ENCODE measurements around the gene TROAP.
"Not testable (repeated sequence)": the region's sequence is repeated elsewhere in the genome, so short reads cannot be mapped to it uniquely, and the experiment has no call there.

- TF ChIP-seq, protein P1, sequence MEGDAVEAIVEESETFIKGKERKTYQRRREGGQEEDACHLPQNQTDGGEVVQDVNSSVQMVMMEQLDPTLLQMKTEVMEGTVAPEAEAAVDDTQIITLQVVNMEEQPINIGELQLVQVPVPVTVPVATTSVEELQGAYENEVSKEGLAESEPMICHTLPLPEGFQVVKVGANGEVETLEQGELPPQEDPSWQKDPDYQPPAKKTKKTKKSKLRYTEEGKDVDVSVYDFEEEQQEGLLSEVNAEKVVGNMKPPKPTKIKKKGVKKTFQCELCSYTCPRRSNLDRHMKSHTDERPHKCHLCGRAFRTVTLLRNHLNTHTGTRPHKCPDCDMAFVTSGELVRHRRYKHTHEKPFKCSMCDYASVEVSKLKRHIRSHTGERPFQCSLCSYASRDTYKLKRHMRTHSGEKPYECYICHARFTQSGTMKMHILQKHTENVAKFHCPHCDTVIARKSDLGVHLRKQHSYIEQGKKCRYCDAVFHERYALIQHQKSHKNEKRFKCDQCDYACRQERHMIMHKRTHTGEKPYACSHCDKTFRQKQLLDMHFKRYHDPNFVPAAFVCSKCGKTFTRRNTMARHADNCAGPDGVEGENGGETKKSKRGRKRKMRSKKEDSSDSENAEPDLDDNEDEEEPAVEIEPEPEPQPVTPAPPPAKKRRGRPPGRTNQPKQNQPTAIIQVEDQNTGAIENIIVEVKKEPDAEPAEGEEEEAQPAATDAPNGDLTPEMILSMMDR (conservative IDR thresholded peaks at IDR 0.05; ENCODE audit: low read length): not testable (repeated sequence)
- TF ChIP-seq EZH2phosphoT487 (IDR thresholded peaks at IDR 0.05; ENCODE audit: borderline replicate concordance, low read depth, low read length): not testable (repeated sequence)
Observed at GRCh38 chr12:49380184-49380583, 57.1 kb downstream of the TROAP start.

All from OCI-LY7 (cell line).